Vagina (tissue), 2 donors: ENCODE results near the gene RGS6. TPM values are rescaled to one million over a fixed set of nuclear protein-coding genes. Genes with fewer than 3 reads are reported as not detected.

Experiments used
- DNase-seq, 2 donors: peaks; one replicate each; pipeline ENCODE4 v3.0.0-alpha.2; 2017; ENCODE audit errors: extremely low spot score in 2 of 2
- H3K27ac ChIP-seq: fragments of 200-600 bp; sonication (generic); one replicate; pipeline ENCODE4 v1.5.1; 2019
- H3K27me3 ChIP-seq: fragments of 200-600 bp; sonication (generic); one replicate; pipeline ENCODE4 v1.5.1; 2019
- H3K36me3 ChIP-seq, 2 donors: fragments of 200-600 bp; sonication (generic); one replicate each; pipeline ENCODE4 v1.5.1; 2017 to 2019
- H3K4me1 ChIP-seq: fragments of 200-600 bp; sonication (generic); one replicate; pipeline ENCODE4 v1.5.1; 2019
- H3K4me3 ChIP-seq, 2 donors: fragments of 200-600 bp; sonication (generic); 1 replicate in 1 of 2; 2 replicates in 1 of 2; pipeline ENCODE4 v1.5.1; 2016 to 2019
- H3K9me3 ChIP-seq: fragments of 200-600 bp; sonication (generic); one replicate; pipeline ENCODE4 v1.5.1; 2019
- CTCF ChIP-seq, 3 experiments: fragments of 450-650 bp in 2 of 3; fragments of 200-600 bp in 1 of 3; sonication (generic) in 1 of 3; IDR thresholded peaks; one replicate each; pipeline ENCODE4 v1.5.1; 2017 to 2019; ENCODE audit warnings: antibody characterized with exemption in 3 of 3, mild to moderate bottlenecking in 2 of 3, moderate library complexity in 2 of 3
- POLR2A ChIP-seq, 2 donors: fragments of 450-650 bp; IDR thresholded peaks; one replicate each; pipeline ENCODE4 v1.6.1; 2017; ENCODE audit warnings: antibody characterized with exemption in 2 of 2, mild to moderate bottlenecking in 2 of 2, moderate library complexity in 2 of 2
- POLR2AphosphoS5 ChIP-seq, 2 donors: sonication (generic); formaldehyde crosslinking; IDR thresholded peaks; one replicate each; pipeline ENCODE4 v1.9.0; 2017; ENCODE audit warnings: antibody characterized with exemption in 2 of 2, mild to moderate bottlenecking in 2 of 2, low read depth in 1 of 2; ENCODE audit not compliant: insufficient read depth in 1 of 2
- intact Hi-C: fragments of 100-400 bp; cut with DNase I; formaldehyde crosslinking; loops from one replicate; pipeline ENCODE4 v1.15.1; 2023
- total RNA-seq: library from RNA; depleted of rRNA; stranded (reverse); fragments of >200 nt; gene quantifications from one replicate; pipeline ENCODE4 v1.2.3, GENCODE V29; 2016

Gene RGS6
- total RNA-seq, 1 donor from 2014 or later = 2.0 TPM

GRCh38 chr14:72450473-72451044 lies 518.3 kb downstream of the RGS6 start:
- H3K4me3 ChIP-seq = no peak overlapping the region

GRCh38 chr14:72451054-72451972 lies 519.1 kb downstream of the RGS6 start:
- Histone ChIP-seq H3K36me3 (no peaks in the 10 kb centered on the region), H3K27ac (no peak overlapping the region), H3K4me3 (no peak overlapping the region), H3K9me3 (no peaks in the 10 kb centered on the region), H3K27me3 (no peaks in the 10 kb centered on the region), H3K4me1 (peaks cover 17% of the 10 kb centered on the region)
- intact Hi-C loops = no loop called here
- TF ChIP-seq POLR2A (IDR thresholded peaks at IDR 0.05) (no peak), POLR2AphosphoS5 (IDR thresholded peaks at IDR 0.05; ENCODE audit: insufficient read depth in 1 of 2, low read depth in 1 of 2) (no peak), CTCF (IDR thresholded peaks at IDR 0.05) (no peak)
- DNase-seq = no peak

More at GRCh38 chr14:72450473-72451044, 518.3 kb downstream of the RGS6 start:
- Histone ChIP-seq H3K36me3 (no peaks in the 10 kb centered on the region), H3K27me3 (no peaks in the 10 kb centered on the region), H3K27ac (no peak overlapping the region), H3K9me3 (no peaks in the 10 kb centered on the region), H3K4me1 (peaks cover 17% of the 10 kb centered on the region)
- no peak for TF ChIP-seq CTCF (IDR thresholded peaks at IDR 0.05)
- no peak for TF ChIP-seq POLR2AphosphoS5 (IDR thresholded peaks at IDR 0.05; ENCODE audit: insufficient read depth in 1 of 2, low read depth in 1 of 2)
- no peak for TF ChIP-seq POLR2A (IDR thresholded peaks at IDR 0.05)
- no peak for DNase-seq
- intact Hi-C loops = no loop called here

- Histone ChIP-seq H3K27me3 (no peaks in the 10 kb centered on the region), H3K9me3 (no peaks in the 10 kb centered on the region), H3K27ac (no peak overlapping the region), H3K4me1 (peaks cover 17% of the 10 kb centered on the region), H3K36me3 (no peaks in the 10 kb centered on the region), H3K4me3 (no peak overlapping the region)
- no peak for DNase-seq
- intact Hi-C loops = no loop called here
- TF ChIP-seq CTCF (IDR thresholded peaks at IDR 0.05) = no peak
- TF ChIP-seq POLR2AphosphoS5 (IDR thresholded peaks at IDR 0.05; ENCODE audit: insufficient read depth in 1 of 2, low read depth in 1 of 2) = no peak
- TF ChIP-seq POLR2A (IDR thresholded peaks at IDR 0.05) = no peak
Measured at GRCh38 chr14:72452774-72453173, 520.5 kb downstream of the RGS6 start.

GRCh38 chr14:72454388-72455160 lies 522.3 kb downstream of the RGS6 start:
- H3K27me3 ChIP-seq = no peaks in the 10 kb centered on the region
- H3K9me3 ChIP-seq = no peaks in the 10 kb centered on the region
- no peak for TF ChIP-seq CTCF (IDR thresholded peaks at IDR 0.05)
- TF ChIP-seq POLR2A (IDR thresholded peaks at IDR 0.05) = no peak
- TF ChIP-seq POLR2AphosphoS5 (IDR thresholded peaks at IDR 0.05; ENCODE audit: insufficient read depth in 1 of 2, low read depth in 1 of 2) = no peak
- H3K4me3 ChIP-seq = no peak overlapping the region
- no peak overlapping the region for H3K27ac ChIP-seq
- no peaks in the 10 kb centered on the region for H3K36me3 ChIP-seq
- no peak for DNase-seq
- intact Hi-C loops = no loop called here
- peaks cover 17% of the 10 kb centered on the region for H3K4me1 ChIP-seq
